ENCODE measurements around the gene IDI2.

DNA sequence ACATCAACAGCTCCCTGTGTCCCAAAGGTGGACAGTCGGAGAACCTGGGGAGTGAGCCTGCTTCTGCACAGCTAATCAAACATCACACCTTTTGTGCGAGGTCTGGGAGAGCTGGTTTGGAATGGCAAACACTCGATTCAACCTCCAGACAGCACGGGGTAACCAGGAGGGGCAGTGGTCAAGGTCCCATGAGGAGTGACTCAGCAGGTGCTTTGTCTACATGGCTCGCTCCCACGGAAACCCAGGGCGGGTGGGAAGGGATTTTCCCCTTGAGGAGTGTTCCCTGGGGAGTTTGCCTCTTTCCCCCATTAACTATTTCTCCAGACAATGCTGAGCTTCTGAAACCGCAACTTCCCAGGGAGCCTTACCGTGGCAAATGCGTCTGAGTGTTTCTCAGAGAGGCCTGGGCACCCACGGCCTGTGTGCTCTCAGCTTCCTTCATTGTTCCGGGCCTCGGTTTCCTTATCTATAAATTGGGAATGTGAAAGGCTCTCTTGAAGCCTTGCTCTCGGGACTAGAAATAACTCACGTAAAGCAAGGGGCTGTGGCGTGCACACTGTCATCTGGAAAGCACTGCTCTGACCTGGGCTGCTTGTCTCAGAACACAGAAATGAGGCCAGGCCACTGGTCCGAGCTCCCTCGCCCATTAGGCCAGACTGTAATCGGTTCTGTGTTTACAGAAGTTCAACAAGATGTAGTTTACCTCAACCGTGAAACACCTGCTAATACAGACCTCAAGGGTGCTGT, 51.4 kb downstream of the IDI2 start:
- TF ChIP-seq CTCF (IDR thresholded peaks at IDR 0.05) (no peak), EP300 (IDR thresholded peaks at IDR 0.05) (no peak), POLR2A (IDR thresholded peaks at IDR 0.05; ENCODE audit: low read depth) (no peak)
